ENCODE data around the gene SFT2D3. TPM values are rescaled to one million over a fixed set of nuclear protein-coding genes. Genes with fewer than 3 reads are reported as not detected.

The SFT2D3 gene
- total RNA-seq, 2 donors from 2014 or later, result 3.8 to 5.9 TPM

DNA sequence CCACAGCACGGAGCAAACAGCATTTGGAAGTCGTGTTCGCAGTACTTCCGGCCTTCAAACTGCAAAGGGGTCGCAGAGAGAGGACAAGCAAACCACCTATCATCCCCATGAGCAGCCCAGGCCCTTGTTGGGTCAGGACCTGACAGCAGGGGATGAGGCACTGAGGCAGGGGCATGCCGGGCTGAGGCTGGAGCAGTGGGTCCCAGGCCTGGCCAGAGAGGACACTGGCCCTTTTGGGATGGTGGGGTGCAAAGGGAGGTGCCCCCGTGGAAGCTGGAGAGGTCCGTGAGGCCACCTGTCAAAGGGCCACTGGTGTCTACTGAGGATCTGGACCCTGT is 46.5 kb upstream of the SFT2D3 start:
- Histone ChIP-seq H3K27me3 (no peaks in the 10 kb centered on the region), H3K4me1 (peaks cover 0 to 100% of the 10 kb centered on the region in 2 donors), H3K4me3 (no peak overlapping the region), H3K27ac (peak overlapping the region; percentile 82 to 88), H3K9me3 (no peaks in the 10 kb centered on the region), H3K36me3 (peaks cover 67% of the 10 kb centered on the region)
- no peak for DNase-seq (ENCODE audit: low spot score)
- TF ChIP-seq, protein P1, sequence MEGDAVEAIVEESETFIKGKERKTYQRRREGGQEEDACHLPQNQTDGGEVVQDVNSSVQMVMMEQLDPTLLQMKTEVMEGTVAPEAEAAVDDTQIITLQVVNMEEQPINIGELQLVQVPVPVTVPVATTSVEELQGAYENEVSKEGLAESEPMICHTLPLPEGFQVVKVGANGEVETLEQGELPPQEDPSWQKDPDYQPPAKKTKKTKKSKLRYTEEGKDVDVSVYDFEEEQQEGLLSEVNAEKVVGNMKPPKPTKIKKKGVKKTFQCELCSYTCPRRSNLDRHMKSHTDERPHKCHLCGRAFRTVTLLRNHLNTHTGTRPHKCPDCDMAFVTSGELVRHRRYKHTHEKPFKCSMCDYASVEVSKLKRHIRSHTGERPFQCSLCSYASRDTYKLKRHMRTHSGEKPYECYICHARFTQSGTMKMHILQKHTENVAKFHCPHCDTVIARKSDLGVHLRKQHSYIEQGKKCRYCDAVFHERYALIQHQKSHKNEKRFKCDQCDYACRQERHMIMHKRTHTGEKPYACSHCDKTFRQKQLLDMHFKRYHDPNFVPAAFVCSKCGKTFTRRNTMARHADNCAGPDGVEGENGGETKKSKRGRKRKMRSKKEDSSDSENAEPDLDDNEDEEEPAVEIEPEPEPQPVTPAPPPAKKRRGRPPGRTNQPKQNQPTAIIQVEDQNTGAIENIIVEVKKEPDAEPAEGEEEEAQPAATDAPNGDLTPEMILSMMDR (IDR thresholded peaks at IDR 0.05), result no peak

DNA sequence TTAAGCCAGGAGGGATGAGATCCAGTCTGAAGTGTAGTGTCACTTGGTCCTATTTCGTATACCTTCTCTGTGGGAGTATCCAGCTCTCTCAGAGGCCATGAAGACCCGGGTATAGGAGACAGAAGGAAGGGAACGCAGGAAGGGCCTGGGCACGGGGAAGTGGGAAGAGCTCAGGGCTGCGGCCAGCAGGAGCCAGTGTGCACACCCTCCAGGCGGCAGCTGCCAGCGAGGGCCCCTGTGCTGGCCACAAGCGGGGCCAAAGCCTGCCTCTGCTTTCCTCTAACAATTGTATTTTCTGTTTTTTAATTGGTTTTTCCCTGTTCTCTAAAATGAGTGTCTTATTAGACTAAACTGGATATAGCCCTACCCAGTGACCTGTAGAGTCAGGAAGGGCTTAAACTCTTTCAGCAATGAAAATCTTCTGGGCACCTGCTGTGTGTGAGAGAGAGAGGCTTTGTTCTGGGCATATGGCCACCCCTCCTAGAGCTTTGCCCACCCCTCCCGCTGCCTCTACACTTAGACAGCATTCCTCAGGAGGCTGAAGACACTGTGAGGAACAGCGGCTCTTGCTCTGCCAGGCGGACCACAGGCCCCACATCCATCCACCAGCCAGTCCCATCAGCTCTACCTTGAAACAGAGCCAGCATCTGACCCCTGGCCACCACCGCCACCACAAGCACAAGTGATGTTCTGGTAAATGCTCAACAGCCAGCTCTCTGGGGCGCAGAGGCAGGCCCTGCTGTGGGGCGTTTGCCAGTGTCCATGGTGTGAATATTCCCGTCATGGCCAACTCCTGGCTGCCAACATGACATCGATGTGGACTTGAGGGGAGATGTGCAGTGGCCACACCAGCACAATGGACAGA is 45.9 kb upstream of the SFT2D3 start:
- Histone ChIP-seq H3K27me3 (no peaks in the 10 kb centered on the region), H3K9me3 (no peaks in the 10 kb centered on the region), H3K27ac (peak overlapping the region; percentile 82 to 88), H3K36me3 (peaks cover 68% of the 10 kb centered on the region), H3K4me1 (peaks cover 0 to 98% of the 10 kb centered on the region in 2 donors), H3K4me3 (no peak overlapping the region)
- no peak for DNase-seq (ENCODE audit: low spot score)
- TF ChIP-seq, protein P1 (IDR thresholded peaks at IDR 0.05), result no peak

DNA sequence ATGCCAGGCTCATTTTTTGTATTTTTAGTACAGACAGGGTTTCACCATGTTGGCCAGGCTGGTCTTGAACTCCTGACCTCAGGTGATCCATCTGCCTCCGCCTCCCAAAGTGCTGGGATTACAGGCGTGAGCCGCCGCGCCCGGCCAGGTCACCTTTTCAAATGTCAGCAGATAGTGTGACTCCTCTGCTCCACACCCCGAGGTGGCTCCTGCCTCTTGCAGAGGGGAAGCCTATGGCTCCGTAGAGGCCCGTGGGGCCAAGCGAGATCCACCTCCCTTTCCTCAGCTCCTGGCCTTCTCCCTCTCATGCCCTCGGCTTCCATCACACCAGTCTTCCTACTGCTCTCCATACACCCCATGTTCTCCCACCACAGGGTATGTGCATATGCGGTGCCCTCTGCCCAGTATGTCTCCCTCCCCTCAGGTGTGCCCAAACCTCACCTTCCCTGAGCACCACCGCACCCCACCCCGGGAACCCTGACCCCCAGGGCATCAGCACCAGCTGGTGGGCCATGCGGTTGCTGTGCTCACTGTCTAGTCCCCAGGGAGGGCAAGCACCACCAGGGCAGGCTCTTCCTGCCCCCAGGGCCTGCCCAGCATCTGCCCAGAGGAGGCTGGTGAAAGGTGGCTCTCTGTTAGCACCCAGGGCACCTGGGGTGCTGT is 44.6 kb upstream of the SFT2D3 start:
- H3K36me3 ChIP-seq, result peaks cover 63% of the 10 kb centered on the region
- no peaks in the 10 kb centered on the region for H3K27me3 ChIP-seq
- no peaks in the 10 kb centered on the region for H3K9me3 ChIP-seq
- no peak for DNase-seq (ENCODE audit: low spot score)
- peaks cover 0 to 98% of the 10 kb centered on the region in 2 donors for H3K4me1 ChIP-seq
- H3K4me3 ChIP-seq, result no peak overlapping the region
- TF ChIP-seq, protein P1 (IDR thresholded peaks at IDR 0.05), result no peak
- peak overlapping the region; percentile 82 to 88 for H3K27ac ChIP-seq

DNA sequence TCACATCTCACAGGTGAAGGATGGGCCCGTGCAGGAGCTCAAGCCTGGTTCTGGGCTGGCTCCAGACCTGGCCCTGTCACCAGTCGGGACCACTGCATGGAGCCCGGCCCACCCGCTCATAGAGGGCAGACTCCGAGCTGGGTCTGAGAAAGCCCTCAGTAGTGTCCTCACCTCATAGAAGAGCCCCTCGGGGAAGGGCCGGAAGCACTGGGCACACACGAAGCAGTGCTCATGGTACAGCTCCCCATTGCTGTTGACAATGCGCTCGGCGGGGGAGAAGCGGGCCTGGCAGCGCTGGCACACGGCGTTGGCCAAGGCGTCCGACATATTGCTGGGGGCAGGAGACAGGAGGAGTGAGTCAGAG is 44.1 kb upstream of the SFT2D3 start:
- no peak for DNase-seq (ENCODE audit: low spot score)
- no peaks in the 10 kb centered on the region for H3K9me3 ChIP-seq

DNA sequence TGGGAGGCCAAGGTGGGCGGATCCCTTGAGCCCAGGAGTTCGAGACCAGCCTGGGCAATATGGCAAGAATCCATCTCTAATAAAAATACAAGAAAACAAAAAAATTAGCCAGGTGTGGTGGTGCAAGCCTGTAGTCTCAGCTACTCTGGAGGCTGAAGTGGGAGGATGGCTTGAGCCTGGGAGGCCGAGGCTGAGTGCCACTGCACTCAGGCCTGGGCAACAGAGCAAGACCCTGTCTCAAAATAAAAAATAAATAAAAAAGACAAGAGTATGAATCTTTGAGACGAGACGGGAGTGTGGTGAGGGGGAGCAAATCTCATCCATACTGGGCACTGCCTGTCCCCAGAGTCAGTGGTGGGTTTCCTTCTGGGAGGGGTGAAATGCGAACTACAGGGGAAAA is 43.2 kb upstream of the SFT2D3 start:
- H3K4me1 ChIP-seq, result peaks cover 0 to 97% of the 10 kb centered on the region in 2 donors
- H3K4me3 ChIP-seq, result no peak overlapping the region
- DNase-seq (ENCODE audit: low spot score), result no peak

More for the DNA sequence above, 44.1 kb upstream of the SFT2D3 start:
- TF ChIP-seq, protein P1 (IDR thresholded peaks at IDR 0.05), result no peak
- H3K27ac ChIP-seq, result peak overlapping the region; percentile 82 to 88
- H3K4me3 ChIP-seq, result no peak overlapping the region
- H3K36me3 ChIP-seq, result peaks cover 63% of the 10 kb centered on the region
- peaks cover 0 to 98% of the 10 kb centered on the region in 2 donors for H3K4me1 ChIP-seq
- no peaks in the 10 kb centered on the region for H3K27me3 ChIP-seq

More for the DNA sequence above, 43.2 kb upstream of the SFT2D3 start:
- TF ChIP-seq, protein P1 (IDR thresholded peaks at IDR 0.05), result no peak
- Histone ChIP-seq H3K36me3 (peaks cover 54% of the 10 kb centered on the region), H3K27ac (peak overlapping the region; percentile 82 to 88), H3K27me3 (no peaks in the 10 kb centered on the region), H3K9me3 (no peaks in the 10 kb centered on the region)
